IPS DF 6.9 (cell line): Measurements from ENCODE around the gene FYN.

ENCODE experiments used
- DNase-seq: peaks from one replicate; pipeline ENCODE4 v3.0.0-alpha.2; 2013; ENCODE audit warnings: low read depth, low spot score
- H3K27ac ChIP-seq: one replicate; pipeline ENCODE4 v1.5.1; 2013; ENCODE audit warnings: low read length, control low read depth
- H3K27me3 ChIP-seq: 2 replicates; pipeline ENCODE4 v1.6.1; 2013; ENCODE audit warnings: mild to moderate bottlenecking, low read length; ENCODE audit not compliant: control insufficient read depth, insufficient read depth
- H3K36me3 ChIP-seq: 2 replicates; pipeline ENCODE4 v1.6.1; 2013; ENCODE audit warnings: low read length; ENCODE audit not compliant: control insufficient read depth, insufficient read depth
- H3K4me1 ChIP-seq: 2 replicates; pipeline ENCODE4 v1.6.1; 2013; ENCODE audit warnings: low read length; ENCODE audit not compliant: control insufficient read depth, insufficient read depth
- H3K4me3 ChIP-seq: 2 replicates; pipeline ENCODE4 v1.5.1; 2013; ENCODE audit warnings: mild to moderate bottlenecking, low read length
- H3K9me3 ChIP-seq: 2 replicates; pipeline ENCODE4 v1.6.1; 2013; ENCODE audit warnings: low read length, inconsistent platforms; ENCODE audit not compliant: control insufficient read depth, insufficient read depth
- WGBS: extraction: QIAGEN DNeasy Blood & Tissue Kit; methylation state at CpG from one replicate; pipeline ENCODE4 v1.1.7; 2013; ENCODE audit warnings: mixed read lengths, missing lambda C conversion rate; ENCODE audit not compliant: insufficient read length, insufficient coverage; 5-methylcytosine and 5-hydroxymethylcytosine counted together

The FYN gene

GRCh38 chr6:111769365-111770152 is 103.7 kb downstream of the FYN start:
- Histone ChIP-seq H3K27me3 (no peaks in the 10 kb centered on the region), H3K36me3 (no peaks in the 10 kb centered on the region), H3K9me3 (no peaks in the 10 kb centered on the region), H3K4me3 (no peak overlapping the region), H3K4me1 (peaks cover 9% of the 10 kb centered on the region), H3K27ac (no peak overlapping the region)
- no CpG with 5 or more reads among the region's 1 CpG for WGBS
- DNase-seq: no peak

- no peak overlapping the region for H3K4me3 ChIP-seq
- WGBS: no CpG with 5 or more reads among the region's 2 CpGs
- peaks cover 11% of the 10 kb centered on the region for H3K4me1 ChIP-seq
Measured at GRCh38 chr6:111768431-111768770, 104.9 kb downstream of the FYN start.

GRCh38 chr6:111767752-111768430 is 105.4 kb downstream of the FYN start:
- Histone ChIP-seq H3K36me3 (no peaks in the 10 kb centered on the region), H3K9me3 (no peaks in the 10 kb centered on the region), H3K27ac (no peak overlapping the region), H3K27me3 (no peaks in the 10 kb centered on the region), H3K4me3 (no peak overlapping the region), H3K4me1 (peaks cover 11% of the 10 kb centered on the region)
- WGBS: no CpG with 5 or more reads among the region's 5 CpGs
- no peak for DNase-seq

More at GRCh38 chr6:111768431-111768770, 104.9 kb downstream of the FYN start:
- Histone ChIP-seq H3K27ac (no peak overlapping the region), H3K27me3 (no peaks in the 10 kb centered on the region), H3K9me3 (no peaks in the 10 kb centered on the region), H3K36me3 (no peaks in the 10 kb centered on the region)
- DNase-seq: no peak

GRCh38 chr6:111766201-111766857 is 106.9 kb downstream of the FYN start:
- Histone ChIP-seq H3K36me3 (no peaks in the 10 kb centered on the region), H3K27ac (no peak overlapping the region), H3K27me3 (no peaks in the 10 kb centered on the region), H3K9me3 (no peaks in the 10 kb centered on the region), H3K4me3 (no peak overlapping the region), H3K4me1 (peaks cover 9% of the 10 kb centered on the region)
- no peak for DNase-seq
- WGBS: no CpG with 5 or more reads among the region's 5 CpGs

GRCh38 chr6:111765763-111766162 is 107.5 kb downstream of the FYN start:
- DNase-seq: no peak
- no peak overlapping the region for H3K4me3 ChIP-seq
- WGBS: no CpG with 5 or more reads among the region's 1 CpG
- no peak overlapping the region for H3K27ac ChIP-seq
- H3K9me3 ChIP-seq: no peaks in the 10 kb centered on the region
- no peaks in the 10 kb centered on the region for H3K36me3 ChIP-seq
- no peaks in the 10 kb centered on the region for H3K27me3 ChIP-seq
- H3K4me1 ChIP-seq: peaks cover 9% of the 10 kb centered on the region

GRCh38 chr6:111764238-111765175 is 108.7 kb downstream of the FYN start:
- Histone ChIP-seq H3K4me3 (no peak overlapping the region), H3K4me1 (peaks cover 7% of the 10 kb centered on the region), H3K9me3 (no peaks in the 10 kb centered on the region), H3K36me3 (no peaks in the 10 kb centered on the region), H3K27me3 (no peaks in the 10 kb centered on the region), H3K27ac (no peak overlapping the region)
- no peak for DNase-seq
- WGBS: 100% methylated on average over 1 of the region's 13 CpGs

- DNase-seq: no peak
- 100% methylated on average over 1 of the region's 2 CpGs for WGBS
- H3K4me3 ChIP-seq: no peak overlapping the region
- H3K4me1 ChIP-seq: peaks cover 7% of the 10 kb centered on the region
- no peaks in the 10 kb centered on the region for H3K9me3 ChIP-seq
- no peaks in the 10 kb centered on the region for H3K36me3 ChIP-seq
- H3K27me3 ChIP-seq: no peaks in the 10 kb centered on the region
- no peak overlapping the region for H3K27ac ChIP-seq
Measured at GRCh38 chr6:111763381-111763780, 109.9 kb downstream of the FYN start.

GRCh38 chr6:111761783-111762312 is 111.4 kb downstream of the FYN start:
- peaks cover 7% of the 10 kb centered on the region for H3K4me1 ChIP-seq
- no peaks in the 10 kb centered on the region for H3K36me3 ChIP-seq
- no peak overlapping the region for H3K4me3 ChIP-seq
- WGBS: no CpG with 5 or more reads among the region's 7 CpGs
- no peaks in the 10 kb centered on the region for H3K9me3 ChIP-seq
- H3K27ac ChIP-seq: no peak overlapping the region
- no peaks in the 10 kb centered on the region for H3K27me3 ChIP-seq
- no peak for DNase-seq

- Histone ChIP-seq H3K4me3 (no peak overlapping the region), H3K27ac (no peak overlapping the region), H3K36me3 (no peaks in the 10 kb centered on the region), H3K9me3 (no peaks in the 10 kb centered on the region), H3K27me3 (no peaks in the 10 kb centered on the region), H3K4me1 (peaks cover 7% of the 10 kb centered on the region)
- no CpG with 5 or more reads among the region's 2 CpGs for WGBS
- DNase-seq: no peak
Measured at GRCh38 chr6:111761212-111761611, 112.0 kb downstream of the FYN start.
